Gastroesophageal sphincter (tissue), 3 donors: Measurements from ENCODE around the gene AURKAIP1.

Experiments
- POLR2A ChIP-seq, 2 donors: fragments of 450-650 bp; IDR thresholded peaks; one replicate each; pipeline ENCODE4 v1.6.1; 2017; ENCODE audit warnings: antibody characterized with exemption in 2 of 2, mild to moderate bottlenecking in 2 of 2, moderate library complexity in 1 of 2
- POLR2AphosphoS5 ChIP-seq: sonication (generic); formaldehyde crosslinking; IDR thresholded peaks from one replicate; pipeline ENCODE4 v1.6.1; 2017; ENCODE audit warnings: antibody characterized with exemption
- TF ChIP-seq, protein P1 (sequence below), 4 experiments: fragments of 200-600 bp in 2 of 4; fragments of 450-650 bp in 2 of 4; sonication (generic) in 1 of 4; IDR thresholded peaks; one replicate each; pipeline ENCODE4 v1.5.1; 2017 to 2019; ENCODE audit warnings: antibody characterized with exemption in 4 of 4, mild to moderate bottlenecking in 2 of 4, moderate library complexity in 2 of 4

- TF ChIP-seq, protein P1, sequence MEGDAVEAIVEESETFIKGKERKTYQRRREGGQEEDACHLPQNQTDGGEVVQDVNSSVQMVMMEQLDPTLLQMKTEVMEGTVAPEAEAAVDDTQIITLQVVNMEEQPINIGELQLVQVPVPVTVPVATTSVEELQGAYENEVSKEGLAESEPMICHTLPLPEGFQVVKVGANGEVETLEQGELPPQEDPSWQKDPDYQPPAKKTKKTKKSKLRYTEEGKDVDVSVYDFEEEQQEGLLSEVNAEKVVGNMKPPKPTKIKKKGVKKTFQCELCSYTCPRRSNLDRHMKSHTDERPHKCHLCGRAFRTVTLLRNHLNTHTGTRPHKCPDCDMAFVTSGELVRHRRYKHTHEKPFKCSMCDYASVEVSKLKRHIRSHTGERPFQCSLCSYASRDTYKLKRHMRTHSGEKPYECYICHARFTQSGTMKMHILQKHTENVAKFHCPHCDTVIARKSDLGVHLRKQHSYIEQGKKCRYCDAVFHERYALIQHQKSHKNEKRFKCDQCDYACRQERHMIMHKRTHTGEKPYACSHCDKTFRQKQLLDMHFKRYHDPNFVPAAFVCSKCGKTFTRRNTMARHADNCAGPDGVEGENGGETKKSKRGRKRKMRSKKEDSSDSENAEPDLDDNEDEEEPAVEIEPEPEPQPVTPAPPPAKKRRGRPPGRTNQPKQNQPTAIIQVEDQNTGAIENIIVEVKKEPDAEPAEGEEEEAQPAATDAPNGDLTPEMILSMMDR (IDR thresholded peaks at IDR 0.05) = no peak
- TF ChIP-seq POLR2AphosphoS5 (no peak), POLR2A (IDR thresholded peaks at IDR 0.05) (no peak)
Observed at GRCh38 chr1:1336931-1337792, 37.8 kb downstream of the AURKAIP1 start.
